Fibroblast of the conjunctiva (primary cell): Measurements from ENCODE around the gene ARL2.

Experiments used
- DNase-seq: peaks from one replicate; pipeline ENCODE4 v3.0.0-alpha.2; 2010; ENCODE audit warnings: low read depth

ARL2 gene

DNA sequence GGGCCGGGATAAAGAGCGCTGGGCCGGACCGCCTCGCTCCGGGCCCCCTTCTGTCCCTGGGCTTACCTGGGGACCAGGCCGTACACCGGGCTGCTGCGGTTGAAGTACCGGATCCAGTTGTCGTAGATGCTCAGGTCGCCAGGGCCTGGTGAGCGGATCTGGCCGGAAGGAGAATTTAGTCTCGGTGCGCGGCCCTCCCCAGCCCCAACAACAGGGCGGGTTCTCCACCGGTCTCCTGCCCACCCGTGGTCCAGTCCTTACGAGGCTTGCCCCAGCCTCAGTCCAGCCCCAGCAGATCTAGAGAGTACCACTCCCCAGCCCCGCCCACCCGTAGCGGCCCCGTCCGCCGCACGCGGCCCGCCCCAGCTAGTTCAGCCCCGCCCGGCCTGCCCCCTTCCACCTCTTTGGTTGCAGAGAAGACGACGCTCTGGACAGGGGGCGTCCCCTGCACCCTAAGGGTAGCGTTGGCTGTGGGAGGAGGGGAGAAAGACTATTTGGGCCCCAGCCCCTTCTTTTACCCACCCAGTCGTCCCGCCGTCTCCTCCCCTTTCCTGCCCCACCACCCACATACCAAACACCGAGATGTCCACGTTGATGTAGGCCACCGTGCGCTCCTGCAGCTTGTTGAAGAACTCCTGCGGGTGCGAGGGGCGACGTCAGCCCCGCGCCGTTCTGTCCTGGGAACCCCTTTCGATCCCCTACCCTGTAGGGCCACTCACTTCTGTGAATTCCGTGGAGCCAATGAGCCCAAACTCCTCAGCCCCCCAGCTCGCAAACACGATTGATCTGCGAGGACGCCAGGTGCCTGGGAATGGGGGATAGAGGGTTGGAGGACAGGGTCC, 33.8 kb downstream of the ARL2 start:
- DNase-seq, result no peak

DNA sequence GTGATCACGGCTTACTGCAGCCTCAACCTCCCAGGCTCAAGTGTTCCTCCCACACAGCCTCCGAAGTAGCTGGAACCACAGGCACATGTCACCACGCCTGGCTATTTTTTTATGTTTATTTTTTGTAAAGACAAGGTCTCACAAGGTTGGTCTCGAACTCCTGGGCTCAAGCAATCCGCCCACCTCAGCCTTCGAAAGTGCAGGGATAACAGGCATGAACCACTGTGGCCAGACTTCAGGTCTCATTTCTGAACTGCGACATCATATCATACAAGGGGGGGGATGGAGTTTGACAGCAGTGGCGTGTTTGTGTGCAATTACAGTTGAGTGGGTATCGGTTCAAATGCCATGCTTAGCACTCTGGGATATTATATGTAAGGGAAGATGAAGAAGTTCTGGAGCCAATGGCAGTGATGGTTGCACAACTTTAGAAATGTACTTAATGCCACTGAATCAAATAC, 37.5 kb downstream of the ARL2 start:
- DNase-seq, result no peak

DNA sequence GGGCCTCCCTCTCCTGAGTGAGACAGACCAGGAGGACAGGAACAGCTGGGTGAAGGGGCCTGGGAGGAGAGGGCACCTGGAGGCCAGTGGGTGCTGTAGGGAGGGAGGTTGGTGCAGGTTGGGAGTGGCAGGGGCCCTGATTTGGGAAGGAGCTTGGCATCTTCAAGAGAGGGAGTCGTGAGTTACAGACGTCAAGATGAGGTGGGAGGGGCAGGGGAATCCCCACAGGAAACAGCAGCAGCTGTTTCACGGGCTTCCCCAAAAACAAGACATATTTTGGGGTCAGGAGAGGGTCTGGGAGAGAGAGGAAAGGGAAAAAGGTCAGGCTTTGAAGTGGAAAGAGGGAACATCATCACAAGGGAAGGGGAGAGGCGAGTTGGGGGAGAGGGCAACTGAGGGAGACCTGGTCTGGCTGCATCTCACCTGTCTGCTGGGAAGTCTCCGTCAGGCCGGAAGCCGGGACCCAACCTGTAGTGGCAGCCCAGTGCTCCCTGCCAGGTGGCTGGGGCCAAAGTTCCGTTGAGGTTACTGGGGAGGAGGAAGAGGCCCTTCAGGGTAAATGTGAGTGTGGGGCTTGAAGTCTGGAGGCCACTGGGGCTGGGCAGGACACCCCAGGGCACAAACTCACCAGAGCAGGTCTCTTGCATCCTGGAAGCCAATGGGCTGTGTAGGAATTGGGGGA, 40.0 kb downstream of the ARL2 start:
- no peak for DNase-seq

DNA sequence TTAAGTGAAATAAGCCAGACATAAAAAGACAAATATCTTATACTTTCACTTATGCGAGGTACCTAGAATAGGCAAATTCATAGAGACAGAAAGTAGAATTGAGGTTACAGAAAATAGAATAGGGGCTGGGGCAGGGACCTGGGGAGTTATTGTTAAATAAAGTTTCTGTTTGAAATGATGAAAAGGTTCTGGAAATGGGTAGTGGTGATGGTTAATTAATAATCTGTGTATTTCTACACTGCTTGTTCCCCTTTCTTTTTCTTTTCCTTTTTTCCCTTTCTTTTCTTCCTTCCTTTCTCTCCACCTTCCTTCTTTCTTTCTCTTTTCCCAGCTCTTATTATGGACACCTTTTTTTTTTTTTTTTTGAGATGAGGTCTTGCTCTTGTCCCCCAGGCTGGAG, 41.6 kb downstream of the ARL2 start:
- no peak for DNase-seq

DNA sequence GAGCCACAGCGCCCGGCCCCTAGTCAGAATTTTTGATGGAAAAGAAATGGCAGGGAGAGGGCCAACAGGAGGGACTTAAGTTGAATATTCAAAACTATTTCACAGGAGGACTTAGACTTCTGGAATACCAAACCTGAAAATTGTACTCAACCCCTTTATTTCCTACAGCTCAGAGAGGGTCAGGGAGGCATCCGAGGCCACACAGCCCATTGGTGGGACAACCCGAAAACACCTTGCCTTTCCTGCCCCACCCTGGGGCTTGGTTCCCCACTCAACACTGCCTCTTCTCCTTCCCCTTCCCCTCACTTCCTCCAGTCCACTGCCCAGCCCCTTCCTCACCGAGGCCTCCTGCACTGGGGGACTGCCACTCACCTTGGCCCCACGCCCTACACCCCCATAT, 43.0 kb downstream of the ARL2 start:
- DNase-seq, result no peak

- DNase-seq, result no peak
These were observed 43.6 kb downstream of the ARL2 start for GRCh38 chr11:65057526-65057925.

GRCh38 chr11:65058012-65058411, 44.1 kb downstream of the ARL2 start:
- DNase-seq, result no peak

- DNase-seq, result no peak
These were observed 44.6 kb downstream of the ARL2 start, which contains the start of gene NAALADL1 for GRCh38 chr11:65058419-65059054. TSS of gene NAALADL1 (minus strand) at chr11:65058553. CDS start at chr11:65058521, 32 bp downstream.

GRCh38 chr11:65059523-65059922, 45.6 kb downstream of the ARL2 start:
- no peak for DNase-seq

- DNase-seq, result no peak
These were observed 46.2 kb downstream of the ARL2 start for GRCh38 chr11:65059959-65060824.

- no peak for DNase-seq
These were observed 47.0 kb downstream of the ARL2 start for GRCh38 chr11:65060913-65061408.

DNA sequence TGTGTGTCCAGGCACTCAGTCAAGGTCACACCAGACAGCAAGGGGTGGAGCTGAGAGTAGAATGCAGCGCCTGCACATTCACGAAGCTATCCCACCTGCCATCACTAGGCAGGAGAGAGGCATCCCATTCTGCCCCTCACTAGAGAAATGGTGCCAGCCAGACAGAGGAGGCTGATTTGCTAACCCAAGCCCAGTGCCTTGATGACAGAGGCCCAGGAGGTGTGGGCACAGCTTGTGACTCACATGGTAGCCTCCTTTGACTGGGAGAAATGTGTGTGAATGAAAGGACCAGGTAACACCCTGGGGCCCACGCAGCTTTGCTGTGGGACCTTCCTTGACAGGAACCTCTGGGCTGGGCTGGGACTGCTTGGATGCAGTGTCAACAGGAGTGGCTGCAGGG, 49.6 kb downstream of the ARL2 start:
- DNase-seq, result no peak

DNA sequence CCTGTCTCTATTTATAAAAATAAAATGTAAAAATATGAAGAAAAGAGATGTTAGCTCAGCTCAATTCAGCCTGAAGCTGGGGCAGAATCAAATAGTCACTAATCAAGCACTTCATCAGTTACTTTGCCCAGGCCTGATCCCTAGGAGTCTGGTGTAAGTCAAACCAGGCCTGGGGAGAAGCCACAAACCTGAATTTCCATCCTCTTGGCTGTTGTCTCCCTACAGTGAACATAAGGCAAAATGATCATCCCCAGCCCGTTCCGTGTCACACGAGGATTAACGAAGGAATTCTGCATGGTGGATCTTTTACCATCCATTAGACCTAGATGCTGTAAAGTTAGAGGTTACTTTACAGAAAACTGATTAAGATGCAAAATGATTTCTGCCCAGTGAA, 50.9 kb downstream of the ARL2 start:
- DNase-seq, result no peak

- DNase-seq, result no peak
These were observed 51.9 kb downstream of the ARL2 start for GRCh38 chr11:65065851-65066250.

GRCh38 chr11:65066315-65066714, 52.4 kb downstream of the ARL2 start:
- DNase-seq, result no peak

GRCh38 chr11:65066805-65067291, 52.9 kb downstream of the ARL2 start:
- no peak for DNase-seq

- no peak for DNase-seq
These were observed 53.5 kb downstream of the ARL2 start for GRCh38 chr11:65067446-65067845.

DNA sequence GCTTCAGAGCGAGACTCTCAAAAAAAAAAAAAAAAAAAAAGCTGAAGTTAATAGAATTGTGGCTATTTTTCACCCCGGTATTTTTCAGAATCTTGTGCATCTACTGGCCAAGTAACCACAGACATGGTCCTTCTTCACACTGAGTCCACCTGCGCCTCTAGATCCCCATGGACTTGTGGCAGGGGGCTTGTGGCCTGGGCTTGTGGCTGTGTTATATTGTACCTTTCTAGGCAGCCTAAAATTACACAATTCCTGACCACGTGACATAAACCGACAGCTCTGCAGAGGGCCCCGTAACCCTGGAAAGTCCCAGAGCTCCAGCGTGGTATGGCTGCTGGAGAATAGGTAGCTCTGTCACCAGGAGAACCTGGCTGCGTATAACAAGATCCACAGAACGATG, 55.3 kb downstream of the ARL2 start:
- DNase-seq, result no peak
